Keratinocyte (primary cell): ENCODE data around the gene FBXL5. TPM values are rescaled to one million over a fixed set of nuclear protein-coding genes. Genes with fewer than 3 reads are reported as not detected.

Experiments
- DNase-seq: peaks from one replicate; pipeline ENCODE4 v3.0.0-alpha.2; 2011; ENCODE audit warnings: low read depth, missing footprints, low spot score
- FAIRE-seq: peaks from 2 replicates; lab custom pipeline; 2011; peaks lifted over from hg19 to GRCh38; lab: Jason Lieb, UNC
- H2AFZ ChIP-seq: 2 replicates; pipeline ENCODE4 v1.6.0; 2012; ENCODE audit warnings: low read length, control low read depth, inconsistent platforms; ENCODE audit not compliant: control insufficient read depth
- H3K27ac ChIP-seq: 2 replicates; pipeline ENCODE4 v1.5.1; 2011; ENCODE audit warnings: low read length; ENCODE audit not compliant: control insufficient read depth, insufficient read depth
- H3K27me3 ChIP-seq: 3 replicates; pipeline ENCODE4 v1.6.0; 2011; ENCODE audit warnings: low read length; ENCODE audit not compliant: control insufficient read depth, insufficient read depth; ENCODE audit errors: extremely low read depth
- H3K36me3 ChIP-seq, 2 experiments: 2 replicates in 1 of 2; 3 replicates in 1 of 2; pipeline ENCODE4 v1.5.1; 2011; ENCODE audit warnings: low read length in 2 of 2, mild to moderate bottlenecking in 1 of 2; ENCODE audit not compliant: control insufficient read depth in 2 of 2, insufficient read depth in 2 of 2; ENCODE audit errors: extremely low read depth in 1 of 2
- H3K4me1 ChIP-seq: 3 replicates; pipeline ENCODE4 v1.5.1; 2011; ENCODE audit warnings: low read length; ENCODE audit not compliant: control insufficient read depth, insufficient read depth; ENCODE audit errors: extremely low read depth
- H3K4me2 ChIP-seq: 3 replicates; pipeline ENCODE4 v1.6.0; 2011; ENCODE audit warnings: low read depth, low read length; ENCODE audit not compliant: control insufficient read depth, insufficient read depth; ENCODE audit errors: extremely low read depth
- H3K4me3 ChIP-seq, 3 experiments: fragments of 200-600 bp in 1 of 3; sonication (generic) in 1 of 3; 2 replicates in 2 of 3; 3 replicates in 1 of 3; pipeline ENCODE4 v1.5.1; 2011 to 2016; ENCODE audit warnings: low read length in 3 of 3, mild to moderate bottlenecking in 3 of 3, control low read depth in 2 of 3, inconsistent platforms in 1 of 3, low read depth in 1 of 3, mixed read lengths in 1 of 3, mixed run types in 1 of 3, moderate library complexity in 1 of 3; ENCODE audit not compliant: control insufficient read depth in 2 of 3, insufficient read depth in 2 of 3; ENCODE audit errors: extremely low read depth in 1 of 3
- H3K79me2 ChIP-seq: 2 replicates; pipeline ENCODE4 v1.6.0; 2012; ENCODE audit warnings: low read length; ENCODE audit not compliant: control insufficient read depth, insufficient read depth
- H3K9ac ChIP-seq: 3 replicates; pipeline ENCODE4 v1.6.0; 2011; ENCODE audit warnings: low read length; ENCODE audit not compliant: control insufficient read depth, insufficient read depth; ENCODE audit errors: extremely low read depth
- H3K9me1 ChIP-seq: 3 replicates; pipeline ENCODE4 v1.6.0; 2011; ENCODE audit warnings: low read length; ENCODE audit not compliant: control insufficient read depth, insufficient read depth; ENCODE audit errors: extremely low read depth
- H3K9me3 ChIP-seq: 2 replicates; pipeline ENCODE4 v1.5.1; 2012; ENCODE audit warnings: low read depth, low read length; ENCODE audit not compliant: control insufficient read depth
- H4K20me1 ChIP-seq: 3 replicates; pipeline ENCODE4 v1.6.0; 2011; ENCODE audit warnings: low read length; ENCODE audit not compliant: control insufficient read depth, insufficient read depth; ENCODE audit errors: extremely low read depth
- CTCF ChIP-seq, 3 experiments: IDR thresholded peaks in 1 of 3; conservative IDR thresholded peaks in 1 of 3; optimal IDR thresholded peaks in 1 of 3; 2 replicates in 2 of 3; 3 replicates in 1 of 3; pipeline versions ENCODE3 to v1.5.1; 2011; ENCODE audit warnings: low read length in 3 of 3, mild to moderate bottlenecking in 3 of 3, moderate library complexity in 2 of 3, control low read depth in 1 of 3, inconsistent platforms in 1 of 3; ENCODE audit not compliant: insufficient read depth in 2 of 3; ENCODE audit errors: extremely low read depth in 1 of 3
- EZH2 ChIP-seq: IDR thresholded peaks from one replicate; pipeline ENCODE4 v1.6.1; 2012; ENCODE audit warnings: inconsistent platforms, mild to moderate bottlenecking, low read length, moderate library complexity
- dilution Hi-C: fragments of 300-500 bp; cut with MboI; formaldehyde crosslinking; loops from one replicate; pipeline ENCODE4 v1.7.0; 2020; ENCODE audit warnings: low sequenced_read_pairs; ENCODE audit not compliant: extremely low pct_ligation_motif_present
- polyA plus RNA-seq, 5 experiments: library from polyadenylated mRNA; depleted of rRNA in 3 of 5; stranded (reverse) in 3 of 5; stranded (forward) in 1 of 5; unstranded in 1 of 5; fragments of >200 nt; gene quantifications; 1 replicate in 1 of 5; 2 replicates in 3 of 5; 3 replicates in 1 of 5; pipeline versions ENCODE4 v1.2.1 to v1.2.3, GENCODE V29; 2011 to 2012; ENCODE audit warnings: missing spikeins in 2 of 5, low read depth in 1 of 5, low replicate concordance in 1 of 5

The FBXL5 gene
- polyA plus RNA-seq, 1 donor (not counting 4 experiments of a cell fraction or from before 2014, with no cell fraction given): 63.1 TPM

- no peak overlapping the region for H3K27ac ChIP-seq
- H3K4me3 ChIP-seq: no peak overlapping the region
- H3K27me3 ChIP-seq: no peaks in the 10 kb centered on the region
- peaks cover 30% of the 10 kb centered on the region for H3K79me2 ChIP-seq
- no peaks in the 10 kb centered on the region for H3K9me1 ChIP-seq
- H3K9ac ChIP-seq: no peak overlapping the region
- TF ChIP-seq EZH2: no peak
- TF ChIP-seq CTCF (optimal IDR thresholded peaks at IDR 0.05 in 1 of 3, IDR thresholded peaks at IDR 0.05 in 1 of 3, conservative IDR thresholded peaks at IDR 0.05 in 1 of 3; ENCODE audit: extremely low read depth in 1 of 3, insufficient read depth in 2 of 3, low read length in 3 of 3): no peak
- dilution Hi-C loops: no loop called here
- FAIRE-seq: no peak
- H2AFZ ChIP-seq: no peak overlapping the region
- H3K36me3 ChIP-seq: peaks cover 0 to 17% of the 10 kb centered on the region in 2 experiments
- no peaks in the 10 kb centered on the region for H3K9me3 ChIP-seq
- no peak for DNase-seq
- no peaks in the 10 kb centered on the region for H4K20me1 ChIP-seq
- peaks cover 32% of the 10 kb centered on the region for H3K4me1 ChIP-seq
- H3K4me2 ChIP-seq: no peak overlapping the region
Measured at GRCh38 chr4:15667006-15667405, 11.8 kb upstream of the FBXL5 start.

DNA sequence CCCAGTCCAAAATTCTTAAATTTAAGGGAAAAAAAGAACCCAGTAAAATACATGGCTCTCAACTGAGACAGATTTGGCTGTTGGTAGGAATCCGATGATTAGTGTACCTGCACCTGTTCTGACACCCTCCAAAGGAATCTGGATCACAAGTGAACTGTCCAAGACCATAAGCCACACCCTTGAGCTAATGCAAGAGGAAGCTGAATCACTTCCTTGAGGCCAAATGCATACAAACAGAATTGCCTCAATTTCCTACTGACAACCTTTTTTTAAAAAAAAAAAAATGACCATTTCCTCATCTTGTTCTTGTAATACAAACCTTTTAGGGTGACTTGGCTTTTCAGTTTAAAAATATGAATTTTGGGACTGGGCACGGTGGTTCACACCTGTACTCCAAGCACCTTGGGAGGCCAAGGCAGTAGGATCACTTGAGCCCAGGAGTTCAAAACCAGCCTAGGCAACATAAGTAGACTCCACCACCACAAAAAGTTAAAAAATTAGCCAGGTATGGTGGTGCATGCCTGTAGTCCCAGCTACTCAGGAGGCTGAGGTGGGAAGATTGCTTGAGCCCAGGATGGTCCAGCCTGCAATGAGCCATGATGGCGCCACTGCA, 10.7 kb upstream of the FBXL5 start:
- Histone ChIP-seq H3K9ac (peak overlapping the region; percentile 18), H3K27me3 (no peaks in the 10 kb centered on the region), H3K36me3 (peaks cover 0 to 15% of the 10 kb centered on the region in 2 experiments), H2AFZ (no peak overlapping the region), H3K4me3 (no peak overlapping the region), H4K20me1 (no peaks in the 10 kb centered on the region), H3K4me1 (peaks cover 21% of the 10 kb centered on the region), H3K9me3 (no peaks in the 10 kb centered on the region), H3K9me1 (no peaks in the 10 kb centered on the region), H3K4me2 (peak overlapping the region; percentile 39), H3K79me2 (peaks cover 22% of the 10 kb centered on the region), H3K27ac (peak overlapping the region; percentile 65)
- DNase-seq: peak; percentile 93
- dilution Hi-C loops: no loop called here
- no peak for TF ChIP-seq EZH2
- TF ChIP-seq CTCF (optimal IDR thresholded peaks at IDR 0.05 in 1 of 3, IDR thresholded peaks at IDR 0.05 in 1 of 3, conservative IDR thresholded peaks at IDR 0.05 in 1 of 3; ENCODE audit: extremely low read depth in 1 of 3, insufficient read depth in 2 of 3, low read length in 3 of 3): no peak
- peak; percentile 97 for FAIRE-seq
